Neural progenitor cell (in vitro differentiated cells): ENCODE results near the gene AFF3.

Experiments used
- EZH2 ChIP-seq: fragments of 200-600 bp; sonication (generic); IDR thresholded peaks from 2 replicates; pipeline ENCODE4 v1.6.1; 2017; ENCODE audit warnings: antibody characterized with exemption, mild to moderate bottlenecking, moderate library complexity
- TF ChIP-seq, protein P1 (sequence below): fragments of 200-600 bp; sonication (generic); IDR thresholded peaks from 2 replicates; pipeline ENCODE4 v1.5.1; 2017; ENCODE audit warnings: antibody characterized with exemption, mild to moderate bottlenecking

DNA sequence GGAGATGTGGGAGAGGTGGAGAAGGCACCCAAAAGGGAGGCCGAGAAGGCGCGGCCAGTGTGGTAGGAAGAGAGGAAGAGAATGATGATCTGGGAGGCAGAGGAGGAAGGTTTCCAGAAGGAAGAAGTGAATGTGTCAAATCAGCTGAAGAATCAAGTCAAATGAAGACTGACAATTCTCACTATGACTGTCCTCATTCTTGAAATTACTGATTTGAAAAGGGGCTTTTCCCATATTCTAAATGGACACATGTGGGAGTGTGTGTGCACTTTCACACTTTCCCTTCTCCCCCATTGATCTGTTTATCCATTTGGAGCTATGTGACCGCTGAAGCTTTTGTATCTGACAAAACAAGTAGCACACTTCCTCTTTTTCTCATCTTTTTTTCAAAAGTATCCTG, 6.1 kb downstream of the AFF3 start:
- TF ChIP-seq, protein P1, sequence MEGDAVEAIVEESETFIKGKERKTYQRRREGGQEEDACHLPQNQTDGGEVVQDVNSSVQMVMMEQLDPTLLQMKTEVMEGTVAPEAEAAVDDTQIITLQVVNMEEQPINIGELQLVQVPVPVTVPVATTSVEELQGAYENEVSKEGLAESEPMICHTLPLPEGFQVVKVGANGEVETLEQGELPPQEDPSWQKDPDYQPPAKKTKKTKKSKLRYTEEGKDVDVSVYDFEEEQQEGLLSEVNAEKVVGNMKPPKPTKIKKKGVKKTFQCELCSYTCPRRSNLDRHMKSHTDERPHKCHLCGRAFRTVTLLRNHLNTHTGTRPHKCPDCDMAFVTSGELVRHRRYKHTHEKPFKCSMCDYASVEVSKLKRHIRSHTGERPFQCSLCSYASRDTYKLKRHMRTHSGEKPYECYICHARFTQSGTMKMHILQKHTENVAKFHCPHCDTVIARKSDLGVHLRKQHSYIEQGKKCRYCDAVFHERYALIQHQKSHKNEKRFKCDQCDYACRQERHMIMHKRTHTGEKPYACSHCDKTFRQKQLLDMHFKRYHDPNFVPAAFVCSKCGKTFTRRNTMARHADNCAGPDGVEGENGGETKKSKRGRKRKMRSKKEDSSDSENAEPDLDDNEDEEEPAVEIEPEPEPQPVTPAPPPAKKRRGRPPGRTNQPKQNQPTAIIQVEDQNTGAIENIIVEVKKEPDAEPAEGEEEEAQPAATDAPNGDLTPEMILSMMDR = no peak
- no peak for TF ChIP-seq EZH2
